Activated CD8-positive, alpha-beta memory T cell treated with anti-CD3 and anti-CD28 coated beads, Interleukin-2, amount 50 U/mL, for 48 hours (primary cell): ENCODE measurements around the gene TMEM9B.
"Not testable (repeated sequence)": the region's sequence is repeated elsewhere in the genome, so short reads cannot be mapped to it uniquely, and the experiment has no call there.

ENCODE experiments used
- DNase-seq: peaks from one replicate; pipeline ENCODE4 v3.0.0-alpha.2; 2020

TMEM9B gene

GRCh38 chr11:8964324-8965320, at the start of gene TMEM9B:
TSS of gene TMEM9B (minus strand) at chr11:8964442. CDS start at chr11:8964313, 129 bp downstream.
- peak; percentile 92 for DNase-seq

- DNase-seq = no peak
These were observed 49.1 kb upstream of the TMEM9B start for GRCh38 chr11:9013373-9013772.

DNA sequence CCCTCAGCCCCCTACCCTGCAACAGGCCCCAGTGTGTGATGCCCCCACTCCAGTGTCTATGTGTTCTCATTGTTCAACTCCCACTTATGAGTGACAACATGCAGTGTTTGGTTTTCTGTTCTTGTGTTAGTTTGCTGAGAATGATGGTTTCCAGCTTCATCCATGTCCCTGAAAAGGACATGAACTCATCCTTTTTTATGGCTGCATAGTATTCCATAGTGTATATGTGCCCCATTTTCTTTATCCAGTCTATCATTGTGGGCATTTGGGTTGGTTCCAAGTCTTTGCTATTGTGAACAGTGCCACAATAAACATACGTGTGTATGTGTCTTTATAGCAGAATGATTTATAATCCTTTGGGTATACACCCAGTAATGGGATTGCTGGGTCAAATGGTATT, 45.3 kb upstream of the TMEM9B start:
- DNase-seq = not testable (repeated sequence)

GRCh38 chr11:9008661-9009060, 44.4 kb upstream of the TMEM9B start:
- no peak for DNase-seq

- no peak for DNase-seq
These were observed 43.8 kb upstream of the TMEM9B start for GRCh38 chr11:9008011-9008550.

DNA sequence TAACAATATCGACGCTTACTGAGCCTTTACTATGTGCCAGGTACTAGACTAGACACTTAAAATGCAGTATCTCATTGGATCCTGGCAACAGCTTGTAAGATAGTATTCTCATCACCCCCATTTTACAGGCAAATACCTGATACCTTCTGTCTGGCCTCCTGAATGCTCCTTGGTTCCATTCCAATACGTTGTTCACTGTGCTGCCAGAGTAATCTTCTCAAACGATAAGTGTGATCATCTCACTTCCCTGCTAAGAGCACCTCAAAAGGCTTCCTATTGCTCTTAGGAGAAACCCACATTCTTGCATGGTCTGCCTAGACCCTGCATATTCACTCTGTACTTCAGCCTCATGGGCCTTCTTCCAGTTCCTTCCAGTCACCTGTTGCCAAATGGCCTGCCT, 40.8 kb upstream of the TMEM9B start:
- no peak for DNase-seq

- DNase-seq = peak; percentile 65
These were observed 40.1 kb upstream of the TMEM9B start for GRCh38 chr11:9004183-9004926.

DNA sequence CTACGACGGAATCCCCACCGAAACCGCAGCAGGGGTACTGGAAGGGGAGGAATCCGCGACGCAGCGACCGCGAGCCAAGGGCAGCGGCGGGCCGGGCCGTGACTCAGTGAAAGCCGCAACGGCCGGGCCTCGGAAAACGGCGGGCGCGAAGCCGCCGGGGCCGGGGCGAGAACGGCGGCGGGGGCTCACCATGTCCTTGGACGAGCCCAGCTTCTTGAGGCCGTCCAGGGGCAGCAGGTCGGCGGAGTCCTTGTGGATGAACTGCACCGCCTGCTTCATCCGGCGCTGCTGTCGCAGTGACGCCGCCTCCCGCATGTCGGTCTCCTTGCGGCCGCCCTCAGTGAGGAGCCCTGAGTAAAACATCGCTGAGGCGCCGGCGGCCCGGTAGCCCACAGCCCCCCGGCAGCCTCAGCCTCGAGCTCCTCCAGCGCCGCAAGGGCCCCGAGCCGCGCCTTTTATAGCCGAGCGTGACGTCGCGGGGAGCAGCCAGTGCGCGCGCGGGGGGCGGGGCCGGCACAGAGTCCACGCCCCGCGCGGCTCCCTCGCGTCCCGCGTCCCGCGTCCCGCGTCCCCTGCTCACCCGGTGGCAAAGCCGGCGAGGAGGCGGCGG, 39.4 kb upstream of the TMEM9B start, which contains the start of gene NRIP3:
NRIP3 (minus strand) TSS at position 429 of the 610 bp plus-strand sequence; CDS start at position 363, 66 bp downstream.
- peak; percentile 83 for DNase-seq

GRCh38 chr11:9002920-9003572, 38.8 kb upstream of the TMEM9B start:
- DNase-seq = no peak

DNA sequence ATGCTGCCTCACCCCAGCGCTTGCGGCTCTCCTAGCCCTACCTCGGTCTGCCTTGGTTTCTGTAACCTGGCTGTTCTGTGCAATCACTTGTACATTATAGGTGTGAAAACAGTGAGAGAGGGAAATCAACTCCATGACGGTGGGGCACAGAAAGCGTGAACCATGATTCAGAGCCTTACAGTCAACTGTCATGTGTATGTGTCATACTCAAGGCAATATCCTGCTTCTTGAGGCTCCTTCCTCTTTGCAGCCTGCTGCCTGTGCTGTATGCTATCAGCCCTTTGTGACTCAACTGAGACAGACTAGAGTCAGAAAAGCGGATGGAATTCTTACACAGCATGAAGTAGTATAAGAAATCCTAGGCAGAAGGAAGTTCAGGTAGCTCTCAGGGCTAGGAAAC, 37.5 kb upstream of the TMEM9B start:
- DNase-seq = peak; percentile 58

DNA sequence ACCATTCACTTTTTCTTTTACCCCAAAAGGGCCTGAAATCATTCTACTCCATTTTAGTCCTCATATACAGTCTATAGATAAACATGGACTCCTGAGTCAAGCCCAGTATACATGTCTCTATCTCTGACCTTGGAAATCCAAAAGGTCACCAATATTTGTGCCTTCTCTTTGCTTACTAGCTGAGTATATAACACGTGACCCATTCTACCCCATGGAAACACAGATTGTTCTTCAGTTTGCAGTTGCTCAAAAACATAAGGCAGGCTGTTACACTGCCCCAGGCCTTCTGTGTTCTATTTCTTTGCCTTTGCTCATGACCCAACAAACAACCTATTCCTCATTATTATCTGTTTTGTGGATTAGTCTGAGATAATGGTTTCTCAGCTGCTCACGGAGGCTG, 33.8 kb upstream of the TMEM9B start:
- no peak for DNase-seq

GRCh38 chr11:8997451-8997850, 33.2 kb upstream of the TMEM9B start:
- no peak for DNase-seq

GRCh38 chr11:8989453-8989852, 25.2 kb upstream of the TMEM9B start:
- DNase-seq = no peak

GRCh38 chr11:8988329-8989234, 24.3 kb upstream of the TMEM9B start:
- DNase-seq = no peak

GRCh38 chr11:8987446-8987845, 23.2 kb upstream of the TMEM9B start:
- DNase-seq = no peak

- not testable (repeated sequence) for DNase-seq
These were observed 22.5 kb upstream of the TMEM9B start for GRCh38 chr11:8986772-8987171.

- no peak for DNase-seq
These were observed 21.2 kb upstream of the TMEM9B start for GRCh38 chr11:8985462-8985861.

GRCh38 chr11:8983552-8983951, 19.3 kb upstream of the TMEM9B start:
- no peak for DNase-seq

- no peak for DNase-seq
These were observed 16.2 kb upstream of the TMEM9B start for GRCh38 chr11:8980485-8980884.

GRCh38 chr11:8979365-8979764, 15.1 kb upstream of the TMEM9B start:
- not testable (repeated sequence) for DNase-seq

- no peak for DNase-seq
These were observed 8.9 kb upstream of the TMEM9B start for GRCh38 chr11:8973121-8973520.
